ENCODE results near the gene PPP1R26.
"Not testable (repeated sequence)": the region's sequence is repeated elsewhere in the genome, so short reads cannot be mapped to it uniquely, and the experiment has no call there.

PPP1R26 gene, protein sequence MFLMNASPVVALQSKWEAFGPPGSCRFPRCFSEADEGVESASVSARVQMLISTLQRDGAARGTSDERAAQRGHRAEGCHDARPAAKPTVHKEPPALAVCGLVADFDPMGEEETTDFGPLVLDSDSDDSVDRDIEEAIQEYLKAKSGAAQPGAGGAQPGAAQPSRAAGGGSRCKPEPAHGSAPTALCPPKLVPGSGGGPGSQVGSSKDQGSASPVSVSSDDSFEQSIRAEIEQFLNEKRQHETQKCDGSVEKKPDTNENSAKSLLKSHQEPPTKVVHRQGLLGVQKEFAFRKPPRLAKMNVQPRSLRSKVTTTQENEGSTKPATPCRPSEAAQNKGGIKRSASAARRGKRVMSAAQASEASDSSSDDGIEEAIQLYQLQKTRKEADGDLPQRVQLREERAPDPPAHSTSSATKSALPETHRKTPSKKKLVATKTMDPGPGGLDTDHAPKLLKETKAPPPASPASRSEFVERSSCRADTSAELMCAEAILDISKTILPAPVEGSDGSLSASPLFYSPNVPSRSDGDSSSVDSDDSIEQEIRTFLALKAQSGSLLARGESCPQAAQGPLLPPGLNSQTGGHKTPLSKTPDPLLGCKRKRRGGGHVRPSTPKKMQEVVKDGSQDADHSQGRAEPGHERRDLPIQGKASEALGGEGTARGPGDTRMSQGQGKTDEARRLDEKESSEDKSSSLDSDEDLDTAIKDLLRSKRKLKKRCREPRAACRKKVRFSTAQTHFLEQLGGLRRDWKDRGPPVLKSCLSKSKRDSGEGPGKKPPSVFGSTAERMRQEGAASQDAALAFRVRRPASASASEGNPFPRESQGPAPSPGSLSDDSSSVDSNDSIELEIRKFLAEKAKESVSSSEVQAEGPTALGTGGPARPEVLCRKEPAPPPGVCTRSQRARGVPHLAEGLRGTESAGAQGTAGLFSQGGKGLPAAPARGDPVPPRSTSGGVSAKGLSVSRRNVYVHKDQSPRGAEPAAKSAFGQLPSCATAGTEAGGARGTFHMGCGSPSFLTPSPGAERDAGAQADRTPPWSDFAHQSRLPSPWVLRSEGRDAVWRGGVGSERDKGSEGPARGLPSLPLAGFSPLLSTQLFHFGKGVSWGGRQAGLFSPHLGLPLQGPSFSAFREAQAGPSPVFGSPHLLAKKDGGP (N-terminal part only)

GRCh38 chr9:135479469-135480052 lies at the start of gene PPP1R26:
Gene PPP1R26 (plus strand): TSS chr9:135479782. CDS start chr9:135484511, 4,729 bp downstream.
- no peak for DNase-seq (ENCODE audit: low read depth in 2 of 2)

GRCh38 chr9:135437259-135437658 lies 42.3 kb upstream of the PPP1R26 start:
- DNase-seq (ENCODE audit: low read depth in 2 of 2) = no peak

DNA sequence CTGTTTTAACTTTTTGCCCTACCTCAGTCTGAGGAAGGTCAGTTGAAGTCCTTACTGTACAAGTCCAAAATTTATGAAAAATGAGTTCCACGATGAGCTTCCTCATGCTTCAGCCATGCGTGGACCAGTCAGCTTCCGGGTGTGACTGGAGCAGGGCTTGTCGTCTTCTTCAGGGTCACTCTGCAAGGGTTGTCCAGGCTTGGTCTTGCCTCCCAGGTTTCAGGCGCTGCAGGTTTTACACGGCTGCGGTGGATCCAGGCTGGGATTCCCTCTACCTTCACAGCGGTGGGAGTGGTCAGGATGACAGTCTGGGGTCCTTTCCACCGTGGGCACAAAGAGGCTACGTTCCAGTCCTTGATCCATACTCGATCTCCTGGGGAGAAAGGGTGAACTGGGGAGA lies 41.9 kb upstream of the PPP1R26 start:
- not testable (repeated sequence) for DNase-seq (ENCODE audit: low read depth in 2 of 2)

DNA sequence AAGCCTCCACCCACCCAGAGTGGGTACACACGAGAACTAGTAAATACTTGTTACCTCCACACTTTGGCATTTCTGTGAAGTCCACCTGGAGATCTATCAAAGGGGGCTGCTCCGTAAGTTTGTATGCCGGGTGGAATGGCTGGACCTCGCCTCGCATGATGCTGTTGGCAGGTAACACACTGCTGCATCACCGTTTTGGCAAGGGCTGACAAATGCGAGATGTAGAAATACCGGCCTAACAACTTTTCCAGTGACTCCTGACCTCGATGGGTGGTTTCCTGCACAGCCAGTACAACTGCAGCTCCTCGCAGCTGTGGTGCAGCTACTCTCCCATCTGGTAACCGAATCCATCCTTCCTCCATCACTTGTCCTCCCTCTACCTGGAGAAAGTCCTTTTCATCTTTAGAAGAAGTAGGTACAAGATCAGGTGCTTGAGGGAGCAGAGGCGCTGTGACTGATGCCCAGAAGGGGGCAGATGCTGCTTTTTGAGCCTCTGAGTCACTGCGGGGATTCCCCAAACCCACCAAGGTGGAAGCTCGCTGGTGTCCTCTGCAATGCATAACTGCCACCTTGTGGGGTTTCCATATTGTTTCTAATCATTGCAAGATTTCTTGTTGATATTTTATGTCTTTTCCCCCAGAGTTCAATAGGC lies 40.9 kb upstream of the PPP1R26 start:
- DNase-seq (ENCODE audit: low read depth in 2 of 2) = not testable (repeated sequence)

- not testable (repeated sequence) for DNase-seq (ENCODE audit: low read depth in 2 of 2)
Measured at GRCh38 chr9:135439514-135439913, 40.1 kb upstream of the PPP1R26 start.

- no peak for DNase-seq (ENCODE audit: low read depth in 2 of 2)
Measured at GRCh38 chr9:135439916-135440315, 39.7 kb upstream of the PPP1R26 start.

GRCh38 chr9:135440620-135441019 lies 39.0 kb upstream of the PPP1R26 start:
- no peak for DNase-seq (ENCODE audit: low read depth in 2 of 2)

DNA sequence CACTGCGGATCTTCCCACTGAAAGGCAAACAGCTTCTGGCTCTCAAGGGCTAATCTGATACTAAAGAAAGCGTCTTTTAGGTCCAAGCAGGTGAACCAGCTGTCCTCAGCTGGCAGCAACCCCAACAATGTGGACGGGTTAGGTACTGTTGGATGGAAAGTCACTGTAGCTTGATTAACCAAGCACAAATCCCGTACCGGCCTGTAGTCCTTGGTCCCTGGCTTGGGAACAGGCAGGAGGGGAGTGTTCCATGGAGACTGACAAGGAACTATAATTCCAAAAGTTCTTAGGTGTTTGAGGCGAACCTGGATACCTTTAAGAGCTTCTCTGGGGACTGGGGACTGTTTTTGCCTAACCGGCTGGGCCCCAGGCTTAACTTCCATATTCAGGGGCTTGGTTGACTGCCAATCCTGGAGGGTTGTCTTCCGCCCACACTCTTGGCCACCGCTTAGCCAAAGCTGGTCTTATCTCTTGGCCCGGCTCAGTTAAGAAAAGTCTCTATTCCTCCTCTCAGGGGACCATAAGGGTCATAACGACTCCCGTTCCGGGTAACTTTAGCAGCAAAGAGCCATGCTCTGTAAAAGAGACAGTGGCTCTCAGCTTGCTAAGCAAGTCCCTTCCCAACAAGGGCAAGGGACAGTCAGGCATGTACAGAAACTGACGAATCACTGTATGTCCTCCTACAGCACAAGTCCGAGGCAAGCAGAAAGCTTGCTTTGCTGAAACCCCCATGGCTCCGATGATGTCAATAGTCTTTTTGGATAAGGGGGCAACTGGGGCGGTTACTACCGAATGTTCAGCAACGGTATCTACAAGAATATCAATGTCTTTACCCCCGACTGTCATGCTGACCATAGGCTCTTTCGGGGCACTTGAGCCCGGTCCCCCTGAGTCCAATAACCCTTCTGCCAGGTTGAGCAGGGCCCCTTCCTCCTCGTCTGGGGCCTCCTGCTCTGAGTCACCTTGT lies 38.2 kb upstream of the PPP1R26 start:
- not testable (repeated sequence) for DNase-seq (ENCODE audit: low read depth in 2 of 2)

DNA sequence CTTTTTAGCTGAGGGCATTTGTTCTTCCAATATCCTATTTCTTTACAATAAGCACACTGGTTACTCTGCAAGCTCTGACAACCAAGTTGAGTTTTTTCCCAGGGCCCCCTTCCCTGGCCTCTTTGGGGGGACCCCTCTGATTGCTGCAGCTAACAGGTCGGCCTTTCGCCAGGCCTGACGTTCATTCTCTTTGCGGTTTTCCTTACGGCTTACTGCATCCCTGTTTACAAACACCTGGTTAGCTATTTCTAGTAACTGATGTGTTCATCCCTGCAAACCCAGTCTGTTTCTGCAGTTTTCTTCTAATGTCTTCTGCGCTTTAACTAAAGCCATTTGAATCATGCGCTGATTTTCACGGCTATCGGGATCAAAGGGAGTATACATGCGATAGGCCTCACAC lies 37.5 kb upstream of the PPP1R26 start:
- no peak for DNase-seq (ENCODE audit: low read depth in 2 of 2)

- no peak for DNase-seq (ENCODE audit: low read depth in 2 of 2)
Measured at GRCh38 chr9:135443797-135444425, 35.7 kb upstream of the PPP1R26 start.

GRCh38 chr9:135447126-135447525 lies 32.5 kb upstream of the PPP1R26 start:
- DNase-seq (ENCODE audit: low read depth in 2 of 2) = no peak

GRCh38 chr9:135448663-135449100 lies 30.9 kb upstream of the PPP1R26 start:
- DNase-seq (ENCODE audit: low read depth in 2 of 2) = no peak

DNA sequence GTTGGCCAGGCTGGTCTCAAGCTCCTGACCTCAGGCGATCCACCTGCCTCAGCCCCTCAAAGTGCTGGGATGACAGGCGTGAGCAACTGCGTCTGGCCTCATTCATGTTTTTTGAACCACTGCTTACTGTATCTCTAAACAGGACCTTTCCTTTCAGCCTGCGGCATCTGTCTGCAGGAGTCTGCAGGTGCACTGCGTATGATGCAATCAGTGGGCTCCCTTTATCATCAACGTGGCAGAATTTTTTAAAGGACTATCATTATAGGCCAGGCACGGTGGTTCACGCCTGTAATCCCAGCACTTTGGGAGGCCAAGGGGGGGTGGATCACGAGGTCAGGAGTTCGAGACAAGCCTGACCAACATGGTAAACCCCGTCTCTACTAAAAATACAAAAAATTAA lies 30.1 kb upstream of the PPP1R26 start:
- not testable (repeated sequence) for DNase-seq (ENCODE audit: low read depth in 2 of 2)

GRCh38 chr9:135450956-135451355 lies 28.6 kb upstream of the PPP1R26 start:
- DNase-seq (ENCODE audit: low read depth in 2 of 2) = no peak

DNA sequence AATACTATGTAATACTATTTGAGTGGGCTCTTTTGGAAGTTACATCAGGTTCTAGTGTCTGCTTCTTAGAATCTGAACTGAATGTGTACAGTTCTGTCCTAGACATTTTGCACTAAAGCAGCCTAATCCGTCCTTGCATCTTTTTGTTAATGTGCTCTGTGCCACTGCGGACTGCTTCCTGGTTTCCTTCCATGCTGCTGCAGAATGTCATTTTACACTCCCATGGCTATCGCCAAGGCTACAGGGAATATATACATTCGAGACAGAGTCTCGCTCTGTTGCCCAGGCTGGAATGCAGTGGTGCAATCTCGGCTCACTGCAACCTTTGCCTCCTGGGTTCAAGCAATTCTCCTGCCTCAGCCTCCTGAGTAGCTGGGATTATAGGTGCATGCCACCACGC lies 27.7 kb upstream of the PPP1R26 start:
- DNase-seq (ENCODE audit: low read depth in 2 of 2) = not testable (repeated sequence)

DNA sequence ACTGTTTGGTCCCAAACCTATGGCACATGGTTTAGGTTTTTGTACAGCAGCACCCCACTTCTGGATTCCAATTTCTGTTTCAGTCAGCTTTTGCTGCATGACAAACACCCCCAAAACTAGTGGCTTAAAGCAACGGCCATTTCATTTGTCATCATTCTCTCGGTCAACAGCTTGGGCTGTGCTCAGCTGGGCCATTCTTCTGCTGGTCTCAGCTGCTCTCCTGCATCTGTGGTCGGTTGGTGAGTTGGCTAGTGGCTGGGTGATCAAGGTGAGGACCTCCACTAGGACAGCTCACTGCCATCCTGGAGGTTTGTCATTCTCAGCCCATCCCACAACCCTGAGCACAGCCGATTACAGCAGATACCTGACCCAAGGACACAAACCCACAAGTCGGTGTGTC lies 24.8 kb upstream of the PPP1R26 start:
- no peak for DNase-seq (ENCODE audit: low read depth in 2 of 2)

DNA sequence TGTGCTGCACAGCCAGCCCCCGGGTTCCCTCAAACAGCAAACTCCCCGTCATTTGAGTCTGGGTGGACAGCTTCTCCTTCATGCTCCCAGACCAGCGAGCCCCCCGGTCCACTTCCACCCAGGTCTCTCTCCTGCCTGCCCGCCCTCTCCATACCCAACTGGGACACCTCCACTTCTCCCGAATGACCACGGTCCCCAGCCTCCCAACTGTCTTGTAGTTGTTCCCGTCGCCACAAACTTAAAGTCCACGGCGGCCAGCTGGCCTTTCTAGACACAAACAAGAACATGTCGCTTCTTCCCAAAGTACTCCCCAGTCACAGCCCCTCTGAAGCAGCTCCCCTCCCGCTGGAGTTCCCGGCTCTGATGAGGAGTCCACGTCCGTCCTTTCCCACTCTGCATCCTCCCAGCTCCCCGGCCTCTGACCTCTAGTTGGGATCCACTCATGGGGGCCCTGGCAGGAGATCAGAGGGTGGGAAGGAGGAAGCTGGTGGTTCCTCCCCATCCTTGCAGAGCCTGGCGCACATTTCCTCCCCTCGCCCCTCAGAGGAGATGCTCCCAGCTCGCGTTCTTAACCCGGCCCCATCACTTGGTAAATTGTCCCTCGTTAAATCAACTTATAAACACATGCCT lies 24.1 kb upstream of the PPP1R26 start:
- DNase-seq (ENCODE audit: low read depth in 2 of 2) = no peak

- DNase-seq (ENCODE audit: low read depth in 2 of 2) = no peak
Measured at GRCh38 chr9:135456436-135457104, 23.0 kb upstream of the PPP1R26 start.
